Testis (tissue), 3 donors: Measurements from ENCODE around the gene FAM24A. TPM values are rescaled to one million over a fixed set of nuclear protein-coding genes. Genes with fewer than 3 reads are reported as not detected.

Experiments
- DNase-seq: peaks from one replicate; pipeline ENCODE4 v3.0.0-alpha.2; 2019
- H3K27ac ChIP-seq, 2 donors: fragments of 200-600 bp; sonication (generic); one replicate each; pipeline ENCODE4 v1.5.1; 2019
- H3K27me3 ChIP-seq: fragments of 200-600 bp; sonication (generic); one replicate; pipeline ENCODE4 v1.5.1; 2019
- H3K36me3 ChIP-seq: fragments of 200-600 bp; sonication (generic); one replicate; pipeline ENCODE4 v1.5.1; 2017; ENCODE audit warnings: low read depth; ENCODE audit errors: missing control alignments
- H3K4me1 ChIP-seq: fragments of 200-600 bp; sonication (generic); one replicate; pipeline ENCODE4 v1.5.1; 2019
- H3K4me3 ChIP-seq, 2 donors: fragments of 200-600 bp; sonication (generic); one replicate each; pipeline ENCODE4 v1.5.1; 2017 to 2019
- H3K9me3 ChIP-seq: fragments of 200-600 bp; sonication (generic); one replicate; pipeline ENCODE4 v1.5.1; 2017
- CTCF ChIP-seq, 3 experiments: fragments of 450-650 bp in 2 of 3; fragments of 200-600 bp in 1 of 3; sonication (generic) in 1 of 3; IDR thresholded peaks; one replicate each; pipeline ENCODE4 v1.5.1; 2016 to 2019; ENCODE audit warnings: antibody characterized with exemption in 3 of 3, mild to moderate bottlenecking in 2 of 3, moderate library complexity in 1 of 3
- POLR2A ChIP-seq: fragments of 450-650 bp; IDR thresholded peaks from one replicate; pipeline ENCODE4 v1.6.1; 2017; ENCODE audit warnings: antibody characterized with exemption, mild to moderate bottlenecking, moderate library complexity
- WGBS, 2 donors: methylation state at CpG; one replicate each; pipeline ENCODE4 v1.1.5; 2018; 5-methylcytosine and 5-hydroxymethylcytosine counted together
- intact Hi-C: fragments of 100-400 bp; cut with DNase I; formaldehyde crosslinking; loops from one replicate; pipeline ENCODE4 v1.15.1; 2023; ENCODE audit warnings: low total_unique reads
- polyA plus RNA-seq: library from polyadenylated mRNA; stranded (reverse); fragments of 350-450 nt; fragmentation: Illumina TruSeq; extraction: RNeasy Lipid Tissue Mini Kit (QIAGEN cat#74804); gene quantifications from one replicate; pipeline ENCODE4 v1.2.3, GENCODE V29; 2014; ENCODE audit warnings: low read depth, low replicate concordance; ENCODE audit not compliant: insufficient read depth
- total RNA-seq, 2 donors: library from RNA; depleted of rRNA; stranded (reverse); fragments of >200 nt; gene quantifications; one replicate each; pipeline ENCODE4 v1.2.3, GENCODE V29; 2016

FAM24A gene
- total and polyA plus RNA-seq, 3 donors from 2014 or later: 6.1 to 27.2 (median 7.6) TPM

GRCh38 chr10:122930140-122930539 is 19.7 kb downstream of the FAM24A start:
- 89 to 97% methylated on average over 1 of the region's 1 CpG for WGBS, 2 donors
- intact Hi-C loops: no loop called here
- H3K27ac ChIP-seq: no peak overlapping the region

GRCh38 chr10:122931088-122931906 is 20.9 kb downstream of the FAM24A start:
- Histone ChIP-seq H3K4me1 (no peaks in the 10 kb centered on the region), H3K9me3 (no peaks in the 10 kb centered on the region), H3K36me3 (no peaks in the 10 kb centered on the region), H3K27ac (no peak overlapping the region), H3K27me3 (no peaks in the 10 kb centered on the region), H3K4me3 (no peak overlapping the region)
- WGBS, 2 donors: 75 to 80% methylated on average over 6 of the region's 6 CpGs
- no peak for DNase-seq
- intact Hi-C loops: no loop called here
- TF ChIP-seq CTCF (IDR thresholded peaks at IDR 0.05) (no peak), POLR2A (no peak)

More at GRCh38 chr10:122930140-122930539, 19.7 kb downstream of the FAM24A start:
- H3K4me3 ChIP-seq: no peak overlapping the region
- no peaks in the 10 kb centered on the region for H3K27me3 ChIP-seq
- H3K9me3 ChIP-seq: no peaks in the 10 kb centered on the region
- H3K4me1 ChIP-seq: no peaks in the 10 kb centered on the region
- DNase-seq: no peak
- no peaks in the 10 kb centered on the region for H3K36me3 ChIP-seq
- no peak for TF ChIP-seq CTCF (IDR thresholded peaks at IDR 0.05)
- no peak for TF ChIP-seq POLR2A

- Histone ChIP-seq H3K27ac (no peak overlapping the region), H3K4me1 (no peaks in the 10 kb centered on the region), H3K4me3 (no peak overlapping the region), H3K36me3 (no peaks in the 10 kb centered on the region), H3K9me3 (no peaks in the 10 kb centered on the region), H3K27me3 (no peaks in the 10 kb centered on the region)
- TF ChIP-seq POLR2A (no peak), CTCF (IDR thresholded peaks at IDR 0.05) (no peak)
- intact Hi-C loops: no loop called here
- WGBS, 2 donors: 100% methylated on average over 1 of the region's 1 CpG
- DNase-seq: no peak
Measured at GRCh38 chr10:122939133-122939855, 28.9 kb downstream of the FAM24A start.

GRCh38 chr10:122939856-122940543 is 29.6 kb downstream of the FAM24A start:
- no peaks in the 10 kb centered on the region for H3K4me1 ChIP-seq
- no peaks in the 10 kb centered on the region for H3K36me3 ChIP-seq
- no peak overlapping the region for H3K4me3 ChIP-seq
- TF ChIP-seq POLR2A (no peak), CTCF (IDR thresholded peaks at IDR 0.05) (no peak)
- no peaks in the 10 kb centered on the region for H3K27me3 ChIP-seq
- no peaks in the 10 kb centered on the region for H3K9me3 ChIP-seq
- intact Hi-C loops: no loop called here
- H3K27ac ChIP-seq: no peak overlapping the region
- no peak for DNase-seq
- 84 to 92% methylated on average over 1 of the region's 1 CpG for WGBS, 2 donors
